Stimulated activated CD8-positive, alpha-beta memory T cell treated with anti-CD3 and anti-CD28 coated beads, Interleukin-4, amount 100 ng/mL, for 24 hours (primary cell): ENCODE results near the gene ZBTB17.

ENCODE experiments used
- DNase-seq: peaks from one replicate; pipeline ENCODE4 v3.0.0-alpha.2; 2020; ENCODE audit warnings: low read depth

Gene ZBTB17

DNA sequence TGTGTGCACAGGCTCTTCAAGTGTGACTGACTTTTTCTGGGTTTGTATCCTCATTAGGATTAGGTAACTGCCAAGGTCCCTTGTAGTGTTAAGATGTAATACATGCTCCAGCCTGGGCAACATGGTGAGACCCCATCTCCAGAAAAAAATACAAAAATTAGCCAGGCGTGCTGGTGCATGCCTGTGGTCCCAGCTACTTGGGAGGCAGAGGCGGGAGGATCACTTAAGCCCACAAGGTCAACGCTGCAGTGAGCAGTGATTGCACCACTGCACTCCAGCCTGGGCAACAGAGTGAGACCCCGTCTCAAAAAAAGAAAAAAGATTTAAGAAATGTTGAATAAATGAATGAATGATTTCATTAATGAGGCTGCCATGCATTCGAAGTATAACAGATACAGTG lies 15.1 kb downstream of the ZBTB17 start:
- no peak for DNase-seq

DNA sequence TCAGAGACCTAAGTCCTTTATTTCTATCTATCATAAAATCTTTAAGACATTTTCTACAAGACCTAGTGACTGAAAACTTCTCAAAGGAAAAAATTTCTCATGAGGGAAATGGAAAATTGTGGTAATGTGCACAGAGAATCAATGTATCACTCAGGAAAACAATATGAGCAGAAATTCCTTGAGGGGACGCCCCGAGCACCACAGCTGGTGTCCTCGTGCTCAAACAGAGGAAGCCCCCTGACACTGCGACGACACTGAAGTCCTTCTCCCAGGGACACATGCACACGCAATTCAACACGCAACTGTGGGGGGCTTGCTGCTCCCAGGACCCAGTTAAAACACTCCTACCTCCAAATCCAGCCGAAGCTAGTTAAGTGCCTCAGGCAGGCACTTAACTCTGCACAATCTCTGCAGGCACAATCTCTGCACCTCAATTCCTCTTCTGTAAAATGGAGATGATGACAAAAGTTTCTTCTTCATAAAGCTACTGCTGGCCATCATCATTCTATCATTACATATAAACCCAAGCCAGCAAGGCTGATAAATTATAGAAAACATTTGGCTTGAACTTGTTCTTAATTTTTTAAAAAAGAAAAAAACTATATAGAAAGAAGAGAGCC lies 16.0 kb downstream of the ZBTB17 start:
- no peak for DNase-seq

DNA sequence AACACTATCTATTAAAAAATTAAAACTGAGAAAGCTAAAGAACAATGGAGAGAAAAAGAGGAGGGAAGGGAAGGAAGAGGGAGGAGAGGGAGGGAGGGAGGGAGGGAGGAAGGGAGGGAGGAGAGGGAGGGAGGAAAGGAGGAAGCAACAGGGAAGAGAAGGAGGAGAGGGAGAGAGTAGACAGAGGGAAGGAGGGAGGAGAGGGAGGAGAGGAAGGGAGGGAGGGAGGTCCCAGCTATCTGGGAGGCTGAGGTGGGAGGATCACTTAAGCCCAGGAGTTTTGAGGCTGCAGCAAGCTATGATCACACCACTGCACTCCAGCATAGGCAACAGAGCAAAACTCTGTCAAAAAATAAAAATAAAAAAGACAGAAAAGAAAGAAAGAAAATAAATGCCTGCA lies 16.5 kb downstream of the ZBTB17 start:
- DNase-seq: no peak

- DNase-seq: no peak
Observed at GRCh38 chr1:15958793-15959192, 17.1 kb downstream of the ZBTB17 start.

DNA sequence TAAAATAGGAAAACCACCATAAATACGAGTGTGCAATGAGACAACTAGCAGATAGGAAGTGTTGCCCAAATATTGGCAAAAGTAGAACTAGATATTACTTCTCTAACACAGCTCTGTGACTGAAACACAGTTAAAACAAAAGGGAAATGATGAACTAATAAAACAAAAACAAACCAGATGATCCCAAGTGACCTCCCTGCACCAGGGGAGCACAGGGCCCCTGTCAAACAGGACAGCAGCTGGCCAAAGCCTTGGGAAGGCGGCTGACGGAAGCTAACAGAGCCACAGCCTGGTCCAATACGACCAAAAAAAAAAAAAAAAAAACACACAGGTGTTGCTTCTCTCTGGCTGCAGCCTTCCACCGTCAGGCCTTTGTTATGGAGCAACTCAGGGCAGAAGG lies 17.8 kb downstream of the ZBTB17 start:
- no peak for DNase-seq

DNA sequence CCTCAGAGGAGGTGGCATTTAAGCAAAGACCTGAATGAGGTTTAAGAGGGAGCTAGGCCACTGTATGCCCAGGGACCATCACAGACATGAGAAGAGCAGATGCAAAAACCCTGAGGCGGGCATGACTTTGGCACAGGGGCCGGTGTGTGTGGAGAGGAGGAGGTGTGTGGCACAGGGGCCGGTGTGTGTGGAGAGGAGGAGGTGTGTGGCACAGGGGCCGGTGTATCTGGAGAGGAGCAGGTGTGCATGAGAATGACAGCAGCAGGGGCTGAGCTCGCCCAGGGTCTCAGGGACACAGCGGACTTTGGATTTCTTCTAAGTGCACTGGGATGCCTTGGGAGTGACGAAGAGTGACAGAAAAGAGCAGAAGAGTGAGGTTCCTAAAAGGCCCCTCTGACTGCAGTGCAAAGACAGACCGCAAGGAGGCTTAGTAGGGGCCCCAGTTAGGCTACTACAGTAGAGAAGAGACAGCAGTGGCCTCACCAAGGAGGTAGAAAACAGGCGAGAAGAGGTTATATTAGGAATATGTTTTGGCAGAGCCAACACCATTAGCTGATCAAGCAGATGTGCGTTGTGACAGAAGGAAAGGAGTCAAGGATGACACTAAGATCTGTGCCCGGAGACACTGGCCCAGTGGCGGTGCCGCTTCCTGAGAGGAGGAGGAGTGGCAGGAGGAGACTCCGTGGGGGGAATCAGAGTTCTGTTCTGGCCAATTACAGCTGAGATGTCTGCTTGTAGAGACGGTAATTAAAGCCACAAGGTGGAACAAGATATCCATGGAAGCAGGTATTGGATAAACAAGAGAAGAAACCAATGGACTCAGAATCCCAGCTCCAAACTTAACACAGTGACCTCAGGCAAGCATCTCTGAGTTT lies 18.4 kb downstream of the ZBTB17 start:
- DNase-seq: no peak

- no peak for DNase-seq
Observed at GRCh38 chr1:15956150-15956549, 19.8 kb downstream of the ZBTB17 start.

GRCh38 chr1:15955552-15955951 lies 20.3 kb downstream of the ZBTB17 start:
- DNase-seq: no peak

GRCh38 chr1:15954316-15954715 lies 21.6 kb downstream of the ZBTB17 start:
- no peak for DNase-seq

DNA sequence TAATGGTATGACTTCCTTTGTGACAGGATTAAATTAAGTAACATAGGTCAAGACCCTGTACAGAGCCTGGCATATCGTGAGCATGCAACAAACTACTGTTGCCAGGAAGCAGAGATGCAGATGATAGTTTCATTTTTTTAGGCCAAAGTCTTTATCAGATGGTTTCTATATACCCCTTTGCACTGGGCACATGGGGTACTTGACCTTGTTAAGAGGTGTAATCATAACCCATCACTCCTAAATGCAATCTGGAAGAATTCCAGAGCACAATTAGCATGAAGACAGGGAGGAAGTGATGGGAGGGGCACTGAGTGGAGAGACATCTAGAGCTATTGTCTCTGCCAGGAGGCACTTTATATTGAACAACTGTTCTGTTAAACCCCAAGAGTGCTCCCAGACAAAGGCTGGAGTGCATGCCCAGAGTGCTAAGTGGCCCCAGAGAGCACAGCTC lies 22.1 kb downstream of the ZBTB17 start:
- DNase-seq: no peak

- no peak for DNase-seq
Observed at GRCh38 chr1:15953294-15953771, 22.6 kb downstream of the ZBTB17 start.

GRCh38 chr1:15952317-15953258 lies 23.3 kb downstream of the ZBTB17 start:
- DNase-seq: no peak

DNA sequence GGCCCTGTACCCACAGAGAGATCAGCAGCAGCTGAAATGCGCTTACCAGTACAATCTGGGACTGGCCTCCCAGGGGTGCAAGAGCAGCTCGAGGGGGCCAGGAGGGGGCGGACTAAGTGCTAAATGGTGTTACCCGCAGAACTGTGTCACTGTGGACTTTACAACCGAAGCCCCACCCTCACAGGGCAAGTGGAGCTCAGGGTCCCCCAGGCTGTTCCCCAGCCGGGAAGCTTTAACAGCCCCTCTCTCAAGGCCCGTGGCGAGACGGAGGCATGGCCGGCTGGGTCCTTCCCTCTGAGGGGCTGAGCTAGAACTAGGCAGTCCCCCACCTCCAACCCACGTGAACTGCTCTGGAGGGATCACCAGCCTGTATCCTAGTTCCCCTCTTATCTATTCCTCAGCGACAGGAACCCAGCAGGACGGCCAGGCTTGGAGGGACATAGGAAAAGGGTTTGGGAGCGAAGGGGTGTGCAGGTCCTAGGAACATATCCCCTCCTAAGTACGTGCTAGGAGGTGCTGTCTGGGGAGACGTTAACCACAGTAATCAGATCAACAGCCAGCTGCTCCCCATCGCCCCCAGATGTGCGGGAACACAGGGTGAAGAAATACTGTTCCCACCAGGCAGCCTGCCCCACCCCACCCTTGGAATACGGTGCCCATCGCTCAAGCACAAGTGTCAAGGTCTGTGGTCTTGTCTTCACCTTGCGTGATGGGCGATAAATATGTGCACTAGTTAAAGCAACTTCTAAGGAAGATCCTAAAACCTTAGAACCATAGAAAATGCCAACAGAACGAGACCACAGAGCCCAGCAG lies 24.4 kb downstream of the ZBTB17 start:
- peak; percentile 44 for DNase-seq

- peak; percentile 77 for DNase-seq
Observed at GRCh38 chr1:15950763-15951295, 25.1 kb downstream of the ZBTB17 start.

DNA sequence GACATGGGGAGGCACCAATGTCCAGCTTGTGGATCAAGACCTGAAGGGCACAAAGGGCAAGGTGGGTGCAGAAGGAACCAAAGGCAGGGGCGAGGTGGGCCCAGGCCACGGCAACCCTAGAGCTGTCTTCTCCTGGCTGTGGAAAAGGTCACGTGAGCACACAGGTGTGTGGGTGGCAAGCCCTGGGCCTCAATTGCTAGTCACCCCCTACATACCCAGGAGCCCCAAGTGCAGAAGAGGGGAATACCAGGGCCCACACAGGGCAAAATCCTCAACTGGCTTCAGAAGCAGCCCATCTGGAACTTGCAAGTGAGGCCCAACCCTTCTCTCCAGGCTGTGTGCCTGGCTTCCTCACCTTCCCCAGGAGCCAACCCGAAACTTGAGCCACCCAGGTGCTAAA lies 25.6 kb downstream of the ZBTB17 start:
- DNase-seq: peak; percentile 45

GRCh38 chr1:15949453-15950245 lies 26.3 kb downstream of the ZBTB17 start:
- DNase-seq: peak; percentile 88

DNA sequence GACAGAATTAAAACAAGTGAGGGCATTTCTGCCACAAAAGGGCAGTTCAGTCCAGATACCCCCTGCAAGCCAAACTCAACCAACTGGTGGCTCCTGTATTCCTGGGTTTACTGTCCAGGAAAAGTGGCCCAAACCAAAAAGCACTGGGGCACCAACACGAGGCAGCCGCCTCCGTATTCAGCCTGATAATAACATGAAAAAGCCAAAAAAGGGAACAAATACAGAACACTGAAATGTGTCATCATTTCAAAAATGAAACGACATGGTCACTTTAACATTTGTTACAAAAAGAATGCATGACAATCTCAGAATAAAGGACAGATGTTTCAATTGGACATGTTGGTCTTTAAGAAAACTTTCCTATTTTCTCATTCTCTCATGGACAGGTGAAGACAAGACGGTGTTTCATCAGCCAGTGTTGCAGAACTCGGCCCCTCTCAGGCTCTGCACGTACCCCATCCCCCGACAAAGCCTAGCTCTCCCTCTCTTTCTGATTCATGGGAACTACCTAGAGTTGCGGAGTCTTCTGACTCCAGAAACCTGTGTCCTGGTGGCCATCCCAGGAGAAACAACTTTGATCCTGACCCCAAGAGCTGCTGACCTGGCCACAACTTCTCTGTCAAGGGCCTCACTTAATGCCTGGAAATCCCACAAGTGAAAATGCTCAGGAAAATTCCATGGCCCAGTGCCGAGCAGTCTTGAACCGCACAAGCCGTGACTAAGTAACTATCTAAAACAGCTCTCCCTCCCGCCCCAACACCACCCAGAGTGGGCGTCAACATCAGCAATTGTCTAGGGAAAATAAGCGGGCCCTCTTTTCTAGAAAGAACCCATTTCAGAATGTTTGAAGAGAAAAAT lies 27.1 kb downstream of the ZBTB17 start:
- DNase-seq: peak; percentile 36

DNA sequence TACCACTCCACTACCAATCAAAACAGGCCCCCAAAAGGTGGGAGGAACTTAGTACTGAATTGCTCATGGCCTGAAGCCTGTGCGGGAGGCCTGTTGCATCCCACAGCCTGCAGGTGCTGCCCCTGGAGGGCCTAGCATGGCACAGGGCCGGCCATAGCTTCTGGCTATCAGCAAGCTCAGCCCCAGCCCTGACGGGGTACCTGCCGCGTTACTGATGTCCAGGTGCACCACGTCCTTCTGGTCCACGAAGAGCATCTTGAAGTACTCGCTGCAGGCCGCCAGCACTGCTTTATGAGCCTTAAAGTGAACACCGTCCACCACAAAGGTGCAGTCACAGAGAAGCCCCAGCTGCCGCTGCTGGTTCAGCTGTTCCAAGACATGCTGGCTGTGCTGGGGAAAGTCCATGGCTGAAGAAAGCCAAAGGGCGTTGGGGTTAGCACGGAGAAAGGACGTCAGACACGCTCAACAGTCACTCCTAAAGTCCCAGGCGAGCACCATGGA lies 27.8 kb downstream of the ZBTB17 start:
- DNase-seq: no peak
